Activated CD4-positive, alpha-beta T cell treated with anti-CD3 and anti-CD28 coated beads, Interleukin-2, amount 10 ng/mL, durations not matched to agents 7 days and 5 days (primary cell): ENCODE measurements around the gene ARSB. TPM values are rescaled to one million over a fixed set of nuclear protein-coding genes. Genes with fewer than 3 reads are reported as not detected.

ENCODE experiments used
- CTCF ChIA-PET: fragments of 350-600 bp; sonication (Branson Sonifier 250); formaldehyde crosslinking; loops from one replicate; lab custom pipeline; 2021; ENCODE audit warnings: antibody characterized with exemption; lab: Charles Lee
- POLR2A ChIA-PET: fragments of 350-600 bp; sonication (Branson Sonifier 250); formaldehyde crosslinking; loops from one replicate; lab custom pipeline; 2021; ENCODE audit warnings: antibody characterized with exemption; lab: Charles Lee
- DNase-seq: peaks from one replicate; pipeline ENCODE4 v3.0.0-alpha.2; 2020
- H3K27ac Mint-ChIP-seq: one replicate; pipeline ENCODE4 v1.8.0; 2021; ENCODE audit warnings: mild to moderate bottlenecking, moderate library complexity, mixed read lengths
- H3K27me3 Mint-ChIP-seq: one replicate; pipeline ENCODE4 v1.8.0; 2021; ENCODE audit warnings: mixed read lengths
- H3K36me3 Mint-ChIP-seq: one replicate; pipeline ENCODE4 v1.8.0; 2021; ENCODE audit warnings: low read depth, mixed read lengths
- H3K4me1 Mint-ChIP-seq: one replicate; pipeline ENCODE4 v1.8.0; 2021; ENCODE audit warnings: mixed read lengths
- H3K4me3 Mint-ChIP-seq: one replicate; pipeline ENCODE4 v1.8.0; 2021; ENCODE audit warnings: mild to moderate bottlenecking, moderate library complexity, mixed read lengths
- H3K9me3 Mint-ChIP-seq: one replicate; pipeline ENCODE4 v1.8.0; 2021; ENCODE audit warnings: mixed read lengths
- total RNA-seq, 2 experiments: library from RNA; stranded (reverse); gene quantifications; one replicate each; pipeline ENCODE4 v1.2.3, GENCODE V29; 2021

Gene ARSB
- total RNA-seq, 2 experiments from 2014 or later = 10.4 to 11.5 TPM

DNA sequence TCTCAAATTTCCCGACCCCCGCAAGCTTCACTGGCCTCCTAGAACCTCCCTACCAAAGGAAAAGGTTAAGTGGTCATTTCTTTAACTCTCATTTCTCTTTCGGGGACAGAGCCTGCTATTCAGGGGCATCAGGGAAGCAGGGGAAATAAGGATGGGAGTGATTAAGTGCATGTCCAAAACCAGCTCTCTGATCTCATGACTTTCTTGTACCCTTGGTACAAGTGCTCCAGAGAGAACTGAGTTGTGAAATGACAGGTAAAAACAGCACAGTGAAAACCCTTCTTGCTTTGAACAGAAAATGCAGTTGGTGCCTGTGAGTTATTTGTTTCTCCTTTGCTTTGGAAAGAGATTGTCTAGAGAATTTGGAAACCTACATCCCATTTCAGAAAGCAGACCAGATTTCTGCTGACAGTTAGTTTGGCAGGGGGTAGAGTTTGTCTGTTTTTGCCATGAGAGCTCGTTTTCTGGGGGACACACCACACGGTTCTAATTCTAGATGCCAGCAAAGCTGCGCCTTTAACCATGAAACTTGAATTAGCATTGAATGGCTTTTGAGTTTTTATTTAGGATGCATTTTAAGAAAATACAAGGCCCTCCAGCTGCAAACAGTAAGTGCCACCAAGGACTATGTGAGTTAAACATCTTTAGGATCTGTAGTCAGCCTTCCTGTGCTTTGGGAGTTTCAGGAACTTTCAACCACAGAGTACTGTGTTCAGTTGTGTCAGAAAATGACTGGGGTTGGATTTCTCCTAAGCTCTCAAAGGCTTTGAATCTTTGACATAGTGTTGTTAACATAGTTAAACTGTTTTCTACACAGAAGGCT, 174.8 kb downstream of the ARSB start:
- no peak for DNase-seq
- Mint-ChIP-seq H3K4me1 (peaks cover 3% of the 10 kb centered on the region), H3K27ac (no peak overlapping the region), H3K27me3 (no peaks in the 10 kb centered on the region), H3K4me3 (no peak overlapping the region), H3K9me3 (no peaks in the 10 kb centered on the region), H3K36me3 (no peaks in the 10 kb centered on the region)
- ChIA-PET CTCF (interaction anchor here (1.7 kb wide), 1 partner anchor 12 kb away, joined by 3 read pairs; no protein-coding TSS in a partner anchor), POLR2A (no interaction called here)

GRCh38 chr5:78809444-78809843, 175.7 kb downstream of the ARSB start:
- CTCF ChIA-PET = interaction anchor here (1.5 to 1.7 kb wide), 2 partner anchors 11 to 13 kb away, joined by 3 read pairs; no protein-coding TSS in a partner anchor
- no peak overlapping the region for H3K27ac Mint-ChIP-seq

DNA sequence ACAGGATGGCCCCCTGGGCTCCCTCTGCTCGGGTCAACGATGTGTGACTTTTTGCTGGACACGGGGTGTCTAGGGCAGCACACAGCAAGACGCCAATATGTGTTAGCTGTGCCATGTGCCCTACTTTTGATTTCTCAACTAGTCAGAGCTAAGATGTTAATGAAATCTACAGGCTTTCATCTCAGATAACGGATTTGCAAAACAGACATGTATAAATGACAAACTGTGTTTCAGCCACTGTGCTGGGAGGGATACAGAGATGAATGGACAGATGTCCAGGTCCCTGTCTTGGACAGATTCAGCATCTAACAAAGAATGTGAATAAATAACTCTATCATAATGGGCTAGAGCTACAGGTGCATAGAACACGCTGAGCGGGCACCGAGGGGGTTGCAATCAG, 176.3 kb downstream of the ARSB start:
- DNase-seq = no peak
- Mint-ChIP-seq H3K4me1 (no peaks in the 10 kb centered on the region), H3K4me3 (no peak overlapping the region), H3K27ac (no peak overlapping the region), H3K27me3 (no peaks in the 10 kb centered on the region), H3K9me3 (no peaks in the 10 kb centered on the region), H3K36me3 (no peaks in the 10 kb centered on the region)
- CTCF ChIA-PET = interaction anchor here (1.5 kb wide), 1 partner anchor 13 kb away, joined by 3 read pairs; no protein-coding TSS in a partner anchor
- POLR2A ChIA-PET = no interaction called here

More at GRCh38 chr5:78809444-78809843, 175.7 kb downstream of the ARSB start:
- H3K4me3 Mint-ChIP-seq = no peak overlapping the region
- POLR2A ChIA-PET = no interaction called here
- H3K4me1 Mint-ChIP-seq = peaks cover 3% of the 10 kb centered on the region
- no peaks in the 10 kb centered on the region for H3K27me3 Mint-ChIP-seq
- no peaks in the 10 kb centered on the region for H3K36me3 Mint-ChIP-seq
- H3K9me3 Mint-ChIP-seq = no peaks in the 10 kb centered on the region
- DNase-seq = no peak

DNA sequence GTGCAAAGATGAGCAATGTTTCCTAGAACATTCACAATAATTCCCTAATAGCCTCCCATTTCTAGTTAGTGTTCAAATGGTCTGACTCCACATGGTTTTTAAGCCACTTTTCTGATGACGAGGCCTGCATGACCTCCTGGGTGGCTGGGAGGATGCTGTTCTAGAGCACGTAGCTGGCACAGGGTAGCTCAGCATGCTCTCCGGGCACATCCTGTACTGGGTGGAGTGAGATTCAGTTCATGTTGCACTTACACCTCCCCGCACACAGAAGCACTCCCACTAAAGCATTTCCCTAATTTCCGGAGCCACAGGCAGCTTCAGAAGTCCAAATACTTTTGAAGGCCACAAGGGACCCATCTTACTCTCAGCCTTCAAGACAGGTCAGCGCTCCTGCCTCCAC, 176.7 kb downstream of the ARSB start:
- Mint-ChIP-seq H3K27me3 (no peaks in the 10 kb centered on the region), H3K4me3 (no peak overlapping the region), H3K9me3 (no peaks in the 10 kb centered on the region), H3K4me1 (no peaks in the 10 kb centered on the region), H3K36me3 (no peaks in the 10 kb centered on the region), H3K27ac (no peak overlapping the region)
- ChIA-PET CTCF (interaction anchor here (1.5 kb wide), 1 partner anchor 14 kb away, joined by 3 read pairs; no protein-coding TSS in a partner anchor), POLR2A (no interaction called here)
- no peak for DNase-seq

DNA sequence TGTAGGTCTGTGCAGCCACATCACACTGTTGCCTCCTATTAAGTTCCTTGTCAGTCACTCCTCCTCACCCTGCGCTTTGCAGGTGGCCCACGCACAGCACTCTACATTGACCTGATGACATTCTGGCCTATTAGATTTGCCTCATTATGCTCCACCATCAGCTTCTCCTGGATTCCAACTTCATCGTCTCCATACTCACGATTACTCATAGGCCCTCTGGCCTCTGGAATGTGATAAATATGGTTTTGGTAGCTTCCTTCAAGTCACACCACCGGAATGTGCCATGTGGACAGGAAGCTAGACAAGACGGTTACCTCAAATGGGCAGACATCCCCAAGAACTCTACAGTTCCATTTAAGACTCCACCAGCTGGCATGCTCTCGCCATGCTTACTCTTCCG, 178.6 kb downstream of the ARSB start:
- H3K36me3 Mint-ChIP-seq = peaks cover 3% of the 10 kb centered on the region
- ChIA-PET CTCF (interaction anchor here (0.6 to 0.8 kb wide), 2 partner anchors 10 to 14 kb away, joined by 3 read pairs; no protein-coding TSS in a partner anchor), POLR2A (no interaction called here)
- H3K4me1 Mint-ChIP-seq = no peaks in the 10 kb centered on the region
- H3K27me3 Mint-ChIP-seq = no peaks in the 10 kb centered on the region
- H3K9me3 Mint-ChIP-seq = peaks cover 4% of the 10 kb centered on the region
- no peak for DNase-seq
- no peak overlapping the region for H3K4me3 Mint-ChIP-seq
- H3K27ac Mint-ChIP-seq = no peak overlapping the region

GRCh38 chr5:78805474-78806124, 179.5 kb downstream of the ARSB start:
- Mint-ChIP-seq H3K4me1 (no peaks in the 10 kb centered on the region), H3K36me3 (peaks cover 11% of the 10 kb centered on the region), H3K4me3 (no peak overlapping the region), H3K27ac (no peak overlapping the region), H3K27me3 (no peaks in the 10 kb centered on the region), H3K9me3 (peaks cover 10% of the 10 kb centered on the region)
- DNase-seq = no peak
- POLR2A ChIA-PET = no interaction called here
- CTCF ChIA-PET = no interaction called here

DNA sequence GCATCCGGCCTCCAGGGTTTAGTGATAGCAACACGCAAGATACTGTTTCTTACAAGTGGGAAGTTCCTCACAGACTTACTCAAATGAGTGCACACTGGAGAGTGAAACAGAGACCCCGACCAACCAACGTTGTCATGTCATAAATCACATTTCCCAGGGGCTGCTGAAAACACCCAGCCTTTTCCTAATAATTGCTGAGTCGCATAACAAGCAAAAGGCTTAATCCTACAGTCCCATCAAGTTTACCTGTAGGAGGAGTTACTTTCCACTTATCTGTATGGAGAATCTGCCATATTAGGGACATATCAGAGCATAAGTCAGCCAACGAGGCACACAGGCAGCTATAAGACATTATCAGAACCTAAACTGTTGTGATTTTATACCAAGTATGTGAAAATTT, 180.1 kb downstream of the ARSB start:
- Mint-ChIP-seq H3K36me3 (peaks cover 12% of the 10 kb centered on the region), H3K4me1 (no peaks in the 10 kb centered on the region), H3K4me3 (no peak overlapping the region), H3K27ac (no peak overlapping the region), H3K27me3 (no peaks in the 10 kb centered on the region), H3K9me3 (peaks cover 11% of the 10 kb centered on the region)
- ChIA-PET POLR2A (no interaction called here), CTCF (no interaction called here)
- DNase-seq = no peak

GRCh38 chr5:78803941-78804340, 181.2 kb downstream of the ARSB start:
- DNase-seq = no peak
- H3K27me3 Mint-ChIP-seq = no peaks in the 10 kb centered on the region
- peaks cover 12% of the 10 kb centered on the region for H3K36me3 Mint-ChIP-seq
- H3K27ac Mint-ChIP-seq = no peak overlapping the region
- ChIA-PET CTCF (interaction anchor here (0.5 to 0.6 kb wide), 2 partner anchors 57 to 1424 kb away, joined by 6 to 7 read pairs; no protein-coding TSS in a partner anchor), POLR2A (no interaction called here)
- H3K4me3 Mint-ChIP-seq = no peak overlapping the region
- H3K9me3 Mint-ChIP-seq = peaks cover 11% of the 10 kb centered on the region
- H3K4me1 Mint-ChIP-seq = no peaks in the 10 kb centered on the region

DNA sequence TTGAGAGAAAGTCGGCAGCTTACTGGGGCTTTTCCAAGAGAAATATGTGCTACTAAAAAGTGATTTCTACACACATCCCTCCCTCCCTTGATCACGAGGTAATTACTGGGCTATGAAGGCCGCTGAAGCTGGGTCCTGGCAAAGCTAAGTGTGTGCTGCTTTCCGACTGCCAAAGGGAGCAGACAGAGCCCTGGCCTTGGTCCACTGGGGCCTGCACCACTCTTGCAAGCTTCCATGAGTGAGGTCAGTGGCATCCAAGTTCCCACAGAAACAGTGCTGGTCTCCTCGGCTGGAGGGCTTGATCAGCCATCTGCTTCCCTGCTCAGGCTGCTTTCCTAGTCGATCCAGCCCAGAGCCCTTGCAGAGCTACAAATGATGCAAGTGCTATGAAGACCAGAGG, 181.8 kb downstream of the ARSB start:
- DNase-seq = no peak
- Mint-ChIP-seq H3K27ac (no peak overlapping the region), H3K27me3 (no peaks in the 10 kb centered on the region), H3K36me3 (peaks cover 12% of the 10 kb centered on the region), H3K9me3 (peaks cover 11% of the 10 kb centered on the region), H3K4me1 (no peaks in the 10 kb centered on the region), H3K4me3 (no peak overlapping the region)
- CTCF ChIA-PET = interaction anchor here (0.5 kb wide), 1 partner anchor 1424 kb away, joined by 6 read pairs; no protein-coding TSS in a partner anchor
- POLR2A ChIA-PET = no interaction called here

DNA sequence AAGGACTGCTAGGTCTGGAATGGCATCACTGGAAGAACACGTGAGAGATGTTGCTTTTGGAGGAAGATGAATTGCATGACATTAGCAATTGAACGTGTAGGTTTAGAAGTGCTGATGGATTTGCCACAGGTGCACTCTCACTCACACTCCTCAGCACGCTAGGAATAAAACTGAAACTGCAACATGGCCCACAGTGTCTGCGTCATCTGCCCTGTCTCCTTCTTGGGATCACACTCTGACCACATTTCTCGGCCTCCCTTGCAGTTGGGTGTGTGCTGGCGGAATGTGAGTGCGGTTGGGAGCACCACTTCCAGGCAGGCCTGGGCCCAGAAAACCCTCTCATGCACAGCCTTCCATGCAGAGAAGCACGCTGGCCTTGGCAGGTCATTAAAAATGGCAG, 183.7 kb downstream of the ARSB start:
- Mint-ChIP-seq H3K4me3 (no peak overlapping the region), H3K27me3 (no peaks in the 10 kb centered on the region), H3K27ac (no peak overlapping the region), H3K9me3 (peaks cover 11% of the 10 kb centered on the region), H3K4me1 (peaks cover 4% of the 10 kb centered on the region), H3K36me3 (peaks cover 16% of the 10 kb centered on the region)
- DNase-seq = no peak
- CTCF ChIA-PET = no interaction called here
- POLR2A ChIA-PET = no interaction called here

DNA sequence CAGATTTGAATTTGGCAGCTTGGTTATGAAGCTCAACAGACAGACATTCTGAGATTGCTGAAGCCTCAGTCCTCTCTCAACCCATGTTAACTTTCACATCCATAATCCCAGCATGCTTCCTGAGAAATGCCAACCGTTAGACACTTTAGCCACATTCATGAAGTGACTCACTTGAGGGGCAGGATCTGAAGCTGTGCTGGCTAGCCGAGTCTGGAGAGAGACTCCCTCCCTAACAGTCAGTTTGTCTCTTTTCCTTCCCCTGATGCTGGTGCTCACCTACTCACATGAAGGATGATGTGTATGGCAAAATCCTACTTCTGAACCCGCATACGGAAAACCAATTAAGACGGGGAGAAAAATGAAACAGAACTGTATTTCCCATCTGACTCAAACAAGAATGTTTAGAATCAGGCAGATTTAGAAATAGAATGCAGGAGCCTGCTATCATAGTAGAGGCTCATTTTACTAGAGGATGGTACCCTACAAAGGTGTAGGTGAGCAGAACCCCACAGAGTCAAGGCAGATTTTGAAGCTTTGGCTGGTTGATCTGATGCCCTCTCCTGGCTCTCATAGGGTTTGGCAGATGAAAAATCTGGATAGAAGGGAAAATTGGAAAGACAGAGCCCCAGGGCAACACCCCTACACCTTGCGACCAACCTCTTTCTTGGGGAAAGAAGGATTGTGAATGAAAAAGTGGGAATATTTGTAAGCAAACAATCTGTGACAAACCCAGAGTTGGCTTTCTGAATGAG, 185.7 kb downstream of the ARSB start:
- Mint-ChIP-seq H3K4me1 (peaks cover 10% of the 10 kb centered on the region), H3K27ac (no peak overlapping the region), H3K27me3 (no peaks in the 10 kb centered on the region), H3K36me3 (peaks cover 16% of the 10 kb centered on the region), H3K4me3 (no peak overlapping the region), H3K9me3 (peaks cover 11% of the 10 kb centered on the region)
- DNase-seq = no peak
- CTCF ChIA-PET = no interaction called here
- POLR2A ChIA-PET = no interaction called here

GRCh38 chr5:78798673-78799029, 186.5 kb downstream of the ARSB start:
- Mint-ChIP-seq H3K4me1 (peaks cover 10% of the 10 kb centered on the region), H3K4me3 (no peak overlapping the region), H3K36me3 (peaks cover 16% of the 10 kb centered on the region), H3K27me3 (no peaks in the 10 kb centered on the region), H3K9me3 (peaks cover 11% of the 10 kb centered on the region), H3K27ac (no peak overlapping the region)
- no peak for DNase-seq
- CTCF ChIA-PET = interaction anchor here (1.1 kb wide), 1 partner anchor 12 kb away, joined by 3 read pairs; no protein-coding TSS in a partner anchor
- POLR2A ChIA-PET = no interaction called here
